Measurements from ENCODE around the gene KCTD14. TPM values are rescaled to one million over a fixed set of nuclear protein-coding genes. Genes with fewer than 3 reads are reported as not detected.
"Not testable (repeated sequence)": the region's sequence is repeated elsewhere in the genome, so short reads cannot be mapped to it uniquely, and the experiment has no call there.

The KCTD14 gene
- total RNA-seq, 1 donor from 2014 or later: 2.8 TPM

- Mint-ChIP-seq H3K36me3 (no peaks in the 10 kb centered on the region), H3K27ac (peak overlapping the region; percentile 13), H3K4me1 (ENCODE audit: unreplicated experiment) (no peaks in the 10 kb centered on the region), H3K4me3 (no peak overlapping the region), H3K9me3 (no peaks in the 10 kb centered on the region), H3K27me3 (no peaks in the 10 kb centered on the region)
- no peak for DNase-seq (ENCODE audit: extremely low spot score, unreplicated experiment)
- no peak for TF ChIP-seq CTCF (conservative IDR thresholded peaks at IDR 0.05)
Measured at GRCh38 chr11:78061921-78062311, 38.8 kb upstream of the KCTD14 start.

GRCh38 chr11:78061088-78061920, 38.2 kb upstream of the KCTD14 start:
- no peak for DNase-seq (ENCODE audit: extremely low spot score, unreplicated experiment)
- TF ChIP-seq CTCF (conservative IDR thresholded peaks at IDR 0.05): no peak
- Mint-ChIP-seq H3K4me3 (no peak overlapping the region), H3K4me1 (ENCODE audit: unreplicated experiment) (no peaks in the 10 kb centered on the region), H3K36me3 (no peaks in the 10 kb centered on the region), H3K9me3 (no peaks in the 10 kb centered on the region), H3K27ac (peak overlapping the region; percentile 13), H3K27me3 (no peaks in the 10 kb centered on the region)

- Mint-ChIP-seq H3K4me3 (no peak overlapping the region), H3K27me3 (no peaks in the 10 kb centered on the region)
- no peak for TF ChIP-seq CTCF (conservative IDR thresholded peaks at IDR 0.05)
Measured at GRCh38 chr11:78060533-78060932, 37.5 kb upstream of the KCTD14 start.

GRCh38 chr11:78059749-78060328, 36.8 kb upstream of the KCTD14 start:
- H3K4me1 Mint-ChIP-seq (ENCODE audit: unreplicated experiment); H3K27ac Mint-ChIP-seq; H3K36me3 Mint-ChIP-seq: not testable (repeated sequence)

More at GRCh38 chr11:78060533-78060932, 37.5 kb upstream of the KCTD14 start:
- no peak for DNase-seq (ENCODE audit: extremely low spot score, unreplicated experiment)
- H3K4me1 Mint-ChIP-seq (ENCODE audit: unreplicated experiment): no peaks in the 10 kb centered on the region
- no peak overlapping the region for H3K27ac Mint-ChIP-seq
- no peaks in the 10 kb centered on the region for H3K36me3 Mint-ChIP-seq
- no peaks in the 10 kb centered on the region for H3K9me3 Mint-ChIP-seq

GRCh38 chr11:78057462-78058055, 34.5 kb upstream of the KCTD14 start:
- H3K4me1 Mint-ChIP-seq (ENCODE audit: unreplicated experiment): no peaks in the 10 kb centered on the region
- no peaks in the 10 kb centered on the region for H3K27me3 Mint-ChIP-seq
- no peaks in the 10 kb centered on the region for H3K9me3 Mint-ChIP-seq
- H3K36me3 Mint-ChIP-seq: no peaks in the 10 kb centered on the region
- DNase-seq (ENCODE audit: extremely low spot score, unreplicated experiment): no peak
- no peak for TF ChIP-seq CTCF (conservative IDR thresholded peaks at IDR 0.05)
- no peak overlapping the region for H3K27ac Mint-ChIP-seq
- no peak overlapping the region for H3K4me3 Mint-ChIP-seq

More at GRCh38 chr11:78059749-78060328, 36.8 kb upstream of the KCTD14 start:
- DNase-seq (ENCODE audit: extremely low spot score, unreplicated experiment); H3K27me3 Mint-ChIP-seq; H3K4me3 Mint-ChIP-seq; H3K9me3 Mint-ChIP-seq: not testable (repeated sequence)

- no peak for DNase-seq (ENCODE audit: extremely low spot score, unreplicated experiment)
- H3K27me3 Mint-ChIP-seq: no peaks in the 10 kb centered on the region
- no peak for TF ChIP-seq CTCF (conservative IDR thresholded peaks at IDR 0.05)
- H3K27ac Mint-ChIP-seq: no peak overlapping the region
- no peaks in the 10 kb centered on the region for H3K4me1 Mint-ChIP-seq (ENCODE audit: unreplicated experiment)
- no peaks in the 10 kb centered on the region for H3K36me3 Mint-ChIP-seq
- H3K4me3 Mint-ChIP-seq: no peak overlapping the region
- H3K9me3 Mint-ChIP-seq: no peaks in the 10 kb centered on the region
Measured at GRCh38 chr11:78056093-78056492, 33.0 kb upstream of the KCTD14 start.

All from type B pancreatic cell (in vitro differentiated cells).